Stimulated activated CD8-positive, alpha-beta memory T cell treated with anti-CD3 and anti-CD28 coated beads, Interleukin-7, amount 100 ng/mL, for 48 hours (primary cell): Measurements from ENCODE around the gene LBX2.
A peak's percentile ranks its signal among the peaks of the same experiment; 100 is the strongest.

ENCODE experiments used
- DNase-seq, 2 donors: peaks; one replicate each; pipeline ENCODE4 v3.0.0-alpha.2; 2020; ENCODE audit warnings: low read depth in 1 of 2; ENCODE audit errors: extremely low read depth in 1 of 2

Gene LBX2

GRCh38 chr2:74499267-74499939 lies at the start of gene LBX2:
Gene LBX2 (minus strand): TSS chr2:74499603. CDS start chr2:74499537, 66 bp downstream.
- DNase-seq: no peak

DNA sequence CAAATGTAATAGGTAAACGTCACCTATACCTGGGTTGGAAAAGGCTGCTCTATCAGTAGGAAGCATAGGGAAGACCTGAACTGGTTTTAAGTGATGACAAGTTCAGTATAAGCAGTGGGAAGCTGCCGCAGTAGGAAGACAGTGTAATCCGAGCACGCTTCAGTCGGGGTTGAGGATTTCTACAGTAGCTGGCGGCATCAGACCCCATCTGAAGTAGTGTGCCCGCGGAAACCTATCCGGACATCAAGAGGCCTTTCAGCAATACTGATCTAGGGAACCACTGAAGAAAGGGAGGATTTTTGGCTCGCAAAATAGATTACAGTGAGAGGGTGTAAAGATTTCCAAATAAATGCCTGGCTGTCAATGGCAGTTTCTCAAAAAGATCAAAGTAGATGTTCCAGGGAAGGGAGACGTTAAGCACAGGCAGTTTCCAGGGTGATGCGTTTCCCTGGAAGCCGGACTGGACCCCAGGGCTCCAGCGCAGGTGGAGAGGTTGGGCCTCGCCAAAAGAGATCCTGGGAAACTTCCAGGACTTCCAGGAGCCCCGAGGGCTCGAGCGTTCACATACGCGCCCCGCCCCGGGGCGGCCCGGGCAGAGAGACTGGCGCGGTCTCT lies 49.0 kb upstream of the LBX2 start:
- DNase-seq: no peak

GRCh38 chr2:74546004-74546403 lies 46.6 kb upstream of the LBX2 start:
- no peak for DNase-seq

DNA sequence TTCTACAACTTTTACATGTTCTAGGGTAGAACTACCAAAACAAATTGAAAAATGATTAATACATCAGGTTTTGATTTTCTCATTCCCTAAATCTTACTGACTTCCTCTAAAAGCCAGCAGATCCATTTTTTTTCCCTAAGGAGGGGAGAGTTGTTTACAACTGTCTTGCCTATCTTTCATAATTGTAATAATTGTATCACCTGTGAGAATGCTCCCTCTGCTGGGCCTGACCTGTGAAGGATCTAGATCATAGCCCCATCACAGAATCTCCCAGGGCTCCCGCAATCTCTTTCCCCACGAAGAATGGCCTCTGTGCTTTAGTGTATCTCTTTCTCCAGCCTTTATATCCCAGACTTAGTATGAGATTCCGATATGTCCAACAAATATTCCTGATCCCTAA lies 45.2 kb upstream of the LBX2 start:
- DNase-seq: no peak

- no peak for DNase-seq
Observed at GRCh38 chr2:74542978-74543377, 43.6 kb upstream of the LBX2 start.

DNA sequence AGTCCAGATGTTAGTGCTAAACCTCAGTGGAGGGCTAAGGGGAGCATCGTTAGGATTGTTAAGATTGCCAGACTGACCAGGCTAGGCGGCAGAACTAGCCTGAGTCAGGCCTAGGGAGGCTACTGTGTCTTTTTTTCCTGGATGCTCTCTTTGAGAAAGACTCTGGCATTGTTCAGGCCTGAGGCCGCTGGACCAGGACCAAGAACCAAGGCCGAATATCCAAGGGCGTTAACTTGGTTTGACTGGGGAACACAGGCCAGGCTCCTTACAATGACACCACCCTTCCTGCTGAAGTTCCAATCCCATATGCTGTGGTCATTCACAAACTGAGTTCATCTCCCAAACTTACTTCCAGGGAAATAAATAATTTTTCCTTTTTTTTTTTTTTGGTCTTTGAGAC lies 40.9 kb upstream of the LBX2 start:
- DNase-seq: no peak

DNA sequence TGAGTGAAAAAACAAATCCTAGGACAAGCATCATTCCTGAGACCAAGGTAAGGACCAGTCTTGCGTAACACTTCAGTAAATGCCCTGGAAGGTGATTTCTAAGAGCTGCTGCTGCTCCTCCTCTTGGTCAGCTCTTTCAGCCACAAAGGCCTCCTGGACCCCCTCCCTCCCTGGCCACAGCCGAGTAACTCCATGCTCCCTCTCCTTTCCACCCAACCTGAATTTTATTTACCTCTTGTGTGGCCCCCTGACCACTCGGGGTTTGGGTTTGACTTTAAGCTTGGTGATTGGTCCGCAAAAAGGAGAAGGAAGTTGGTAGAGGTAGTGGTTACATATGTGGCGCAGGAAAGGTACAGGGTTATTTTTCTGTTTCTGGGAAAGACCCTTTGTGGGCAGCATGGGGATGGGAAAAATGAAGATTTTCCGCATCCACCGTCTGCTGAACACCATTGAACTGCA lies 39.5 kb upstream of the LBX2 start:
- DNase-seq: no peak

DNA sequence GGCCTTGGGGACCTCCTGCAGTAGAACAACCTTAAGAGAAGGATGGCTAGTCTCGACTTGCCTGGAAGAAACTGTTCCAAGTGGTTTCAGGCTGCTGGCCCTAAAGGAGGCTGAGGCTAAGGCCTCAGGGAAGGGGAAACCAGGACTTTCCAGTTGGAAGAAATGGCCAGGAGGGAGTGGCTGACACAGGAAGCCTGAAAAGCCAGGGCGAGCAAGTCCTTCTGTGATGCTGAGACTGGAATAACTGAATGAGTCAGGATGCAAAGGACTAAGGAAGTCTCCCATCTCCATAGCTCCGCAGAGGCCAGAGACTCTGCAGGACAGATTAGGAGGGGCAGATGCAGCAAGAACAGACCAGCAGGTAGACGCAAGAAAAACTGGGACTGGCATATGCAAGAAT lies 37.7 kb upstream of the LBX2 start:
- DNase-seq: no peak

- DNase-seq: no peak
Observed at GRCh38 chr2:74536166-74536950, 37.0 kb upstream of the LBX2 start.

DNA sequence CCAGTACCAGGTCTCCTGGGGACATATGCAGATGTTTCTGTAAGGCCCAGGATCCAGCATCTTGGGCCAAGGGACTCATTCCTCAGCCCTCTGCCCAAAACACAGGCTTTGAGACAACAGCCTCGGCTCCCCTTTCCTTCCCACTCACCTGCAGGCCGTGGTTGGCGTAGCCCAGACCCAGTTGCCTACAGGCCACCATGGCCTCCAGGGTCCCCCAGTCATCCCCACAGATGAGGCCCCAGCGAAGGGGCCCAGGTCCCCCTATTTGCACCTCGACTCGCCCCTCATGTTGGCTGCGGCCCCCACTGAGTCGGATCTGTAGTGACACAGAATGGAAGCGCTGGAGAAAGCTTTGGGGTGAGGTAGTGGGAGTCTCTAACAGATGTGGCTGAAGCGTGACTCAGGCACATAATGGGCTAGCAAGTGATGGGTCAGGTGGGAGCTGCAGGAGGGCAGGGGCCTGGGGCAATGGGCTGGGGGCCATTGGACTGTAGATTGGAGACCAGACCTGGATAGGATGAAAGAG lies 36.1 kb upstream of the LBX2 start:
- DNase-seq: no peak

GRCh38 chr2:74534411-74534810 lies 35.0 kb upstream of the LBX2 start:
- DNase-seq: no peak

GRCh38 chr2:74533464-74533863 lies 34.1 kb upstream of the LBX2 start:
- no peak for DNase-seq

- DNase-seq: no peak
Observed at GRCh38 chr2:74532222-74532621, 32.8 kb upstream of the LBX2 start.

GRCh38 chr2:74531666-74532065 lies 32.3 kb upstream of the LBX2 start:
- no peak for DNase-seq

GRCh38 chr2:74530239-74531187 lies 31.1 kb upstream of the LBX2 start:
- DNase-seq: no peak

GRCh38 chr2:74529357-74530238 lies 30.2 kb upstream of the LBX2 start, which contains the start of the genes AUP1 and HTRA2:
Gene AUP1 (minus strand): TSS chr2:74529706. CDS start chr2:74529629, 77 bp downstream.
Gene HTRA2 (plus strand): TSS chr2:74529933. CDS start chr2:74530007, 74 bp downstream.
- DNase-seq: peak; percentile 95 to 96

DNA sequence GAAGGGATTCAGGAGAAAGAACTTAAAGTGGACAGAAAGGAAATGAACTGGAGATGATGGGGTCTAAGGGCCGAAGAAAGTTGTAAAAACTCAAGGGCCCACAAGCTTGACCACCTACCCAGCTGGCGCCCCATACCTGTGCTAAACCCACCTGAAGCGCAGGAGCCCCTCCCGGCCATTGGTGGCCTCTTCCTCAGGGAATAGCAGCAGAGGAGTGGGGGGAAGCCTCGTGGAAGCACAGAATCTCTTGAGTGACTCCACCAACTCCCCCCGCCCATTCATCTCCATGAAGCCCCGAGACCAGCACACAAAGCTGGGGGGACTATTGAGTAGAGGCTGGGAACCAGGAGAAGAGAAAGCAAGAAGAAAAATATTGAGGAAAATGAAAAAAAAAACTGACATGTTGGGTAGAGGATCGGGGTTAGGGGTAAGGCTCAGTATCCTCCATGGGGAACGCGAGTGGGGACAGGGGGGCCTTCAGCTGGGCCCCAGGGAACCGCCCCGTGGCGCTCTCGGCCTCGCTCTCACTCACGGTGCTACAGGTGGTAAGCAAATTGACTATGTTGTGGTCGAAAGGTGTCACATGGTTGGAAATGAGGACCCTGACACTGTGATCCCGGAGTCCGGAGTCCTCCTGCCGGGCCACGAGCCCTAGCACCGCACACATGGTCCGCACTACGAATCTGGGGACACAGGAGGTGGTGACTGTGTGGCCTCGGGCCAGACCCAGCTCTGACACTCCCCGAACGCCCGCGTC lies 29.4 kb upstream of the LBX2 start:
- DNase-seq: no peak

DNA sequence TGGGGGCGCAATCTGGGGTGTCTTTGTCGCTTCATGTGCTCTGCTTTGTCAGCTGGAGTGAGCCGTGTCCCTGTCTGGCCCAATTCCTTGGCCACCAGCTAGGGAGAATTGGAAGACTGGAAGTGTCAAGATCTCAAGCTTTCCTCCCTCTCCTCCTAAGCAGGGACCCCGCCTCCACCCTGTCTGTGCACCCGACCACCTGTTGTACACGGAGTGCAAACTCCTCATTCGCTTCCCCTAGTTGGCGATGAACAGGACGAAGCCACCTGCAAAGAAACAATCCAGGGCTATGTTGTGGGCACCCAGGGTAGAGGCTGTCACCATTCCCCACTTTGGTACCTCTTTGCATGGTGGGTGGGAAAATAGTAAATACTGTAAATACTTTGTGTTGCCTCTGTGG lies 28.3 kb upstream of the LBX2 start:
- no peak for DNase-seq
